Hepatocyte (in vitro differentiated cells): ENCODE data around the gene CLCN1. TPM values are rescaled to one million over a fixed set of nuclear protein-coding genes. Genes with fewer than 3 reads are reported as not detected.

Experiments
- DNase-seq: peaks from one replicate; pipeline ENCODE4 v3.0.0-alpha.2; 2016; ENCODE audit warnings: low spot score
- H2AFZ ChIP-seq: fragments of 200-600 bp; sonication (generic); 2 replicates; pipeline ENCODE4 v1.6.0; 2016; ENCODE audit warnings: antibody characterized with exemption, mild to moderate bottlenecking
- H3K27ac ChIP-seq: fragments of 200-600 bp; sonication (generic); 2 replicates; pipeline ENCODE4 v1.5.1; 2016; ENCODE audit warnings: mild to moderate bottlenecking
- H3K27me3 ChIP-seq: fragments of 200-600 bp; sonication (generic); 2 replicates; pipeline ENCODE4 v1.6.1; 2016
- H3K36me3 ChIP-seq: fragments of 200-600 bp; sonication (generic); replicated peaks from 2 replicates; pipeline ENCODE4 v1.5.1; 2016; ENCODE audit warnings: low read depth; ENCODE audit not compliant: insufficient read depth
- H3K4me1 ChIP-seq: fragments of 200-600 bp; sonication (generic); 2 replicates; pipeline ENCODE4 v1.5.1; 2016; ENCODE audit warnings: mild to moderate bottlenecking, moderate library complexity; ENCODE audit not compliant: insufficient read depth
- H3K4me2 ChIP-seq: fragments of 200-600 bp; sonication (generic); 2 replicates; pipeline ENCODE4 v1.6.0; 2016
- H3K4me3 ChIP-seq: fragments of 200-600 bp; sonication (generic); 2 replicates; pipeline ENCODE4 v1.5.1; 2016; ENCODE audit warnings: mild to moderate bottlenecking
- H3K79me2 ChIP-seq: fragments of 200-600 bp; sonication (generic); 2 replicates; pipeline ENCODE4 v1.6.0; 2017; ENCODE audit warnings: mild to moderate bottlenecking
- H3K9me2 ChIP-seq: fragments of 200-600 bp; sonication (generic); replicated peaks from 2 replicates; pipeline ENCODE4 v1.6.0; 2017; ENCODE audit warnings: mild to moderate bottlenecking; ENCODE audit not compliant: insufficient read depth
- H3K9me3 ChIP-seq: fragments of 200-600 bp; sonication (generic); 2 replicates; pipeline ENCODE4 v1.5.1; 2016; ENCODE audit warnings: low read depth, mild to moderate bottlenecking
- H4K20me1 ChIP-seq: fragments of 200-600 bp; sonication (generic); 2 replicates; pipeline ENCODE4 v1.6.0; 2016; ENCODE audit warnings: mild to moderate bottlenecking; ENCODE audit not compliant: insufficient read depth, poor library complexity, severe bottlenecking
- EZH2 ChIP-seq: fragments of 200-600 bp; sonication (generic); IDR thresholded peaks from 2 replicates; pipeline ENCODE4 v1.6.1; 2016; ENCODE audit warnings: antibody characterized with exemption, mild to moderate bottlenecking, borderline replicate concordance
- EZH2phosphoT487 ChIP-seq: fragments of 200-600 bp; sonication (generic); IDR thresholded peaks from one replicate; pipeline ENCODE4 v1.6.1; 2018; ENCODE audit warnings: antibody characterized with exemption, mild to moderate bottlenecking, low read depth, moderate library complexity; ENCODE audit not compliant: unreplicated experiment, severe bottlenecking
- WGBS: methylation state at CpG from one replicate; pipeline ENCODE4 v1.1.6; 2016; ENCODE audit warnings: low lambda C conversion rate; ENCODE audit errors: missing lambda C conversion rate; 5-methylcytosine and 5-hydroxymethylcytosine counted together
- polyA plus RNA-seq: library from polyadenylated mRNA; unstranded; fragments of >200 nt; fragmentation: Nextera tagmentation; extraction: Ambion mirVana; gene quantifications from 2 replicates; pipeline ENCODE4 v1.2.1, GENCODE V29; 2016
- total RNA-seq: library from RNA; depleted of rRNA; stranded (reverse); fragments of >200 nt; gene quantifications from 2 replicates; pipeline ENCODE4 v1.2.3, GENCODE V29; 2014
- TF ChIP-seq, protein P1 (sequence below): fragments of 200-600 bp; sonication (generic); IDR thresholded peaks from 2 replicates; pipeline ENCODE4 v1.5.1; 2016; ENCODE audit warnings: antibody characterized with exemption, mild to moderate bottlenecking; ENCODE audit not compliant: poor library complexity

CLCN1 gene
- total and polyA plus RNA-seq, 2 experiments from 2014 or later, result 0.07 TPM; not detected in 1

DNA sequence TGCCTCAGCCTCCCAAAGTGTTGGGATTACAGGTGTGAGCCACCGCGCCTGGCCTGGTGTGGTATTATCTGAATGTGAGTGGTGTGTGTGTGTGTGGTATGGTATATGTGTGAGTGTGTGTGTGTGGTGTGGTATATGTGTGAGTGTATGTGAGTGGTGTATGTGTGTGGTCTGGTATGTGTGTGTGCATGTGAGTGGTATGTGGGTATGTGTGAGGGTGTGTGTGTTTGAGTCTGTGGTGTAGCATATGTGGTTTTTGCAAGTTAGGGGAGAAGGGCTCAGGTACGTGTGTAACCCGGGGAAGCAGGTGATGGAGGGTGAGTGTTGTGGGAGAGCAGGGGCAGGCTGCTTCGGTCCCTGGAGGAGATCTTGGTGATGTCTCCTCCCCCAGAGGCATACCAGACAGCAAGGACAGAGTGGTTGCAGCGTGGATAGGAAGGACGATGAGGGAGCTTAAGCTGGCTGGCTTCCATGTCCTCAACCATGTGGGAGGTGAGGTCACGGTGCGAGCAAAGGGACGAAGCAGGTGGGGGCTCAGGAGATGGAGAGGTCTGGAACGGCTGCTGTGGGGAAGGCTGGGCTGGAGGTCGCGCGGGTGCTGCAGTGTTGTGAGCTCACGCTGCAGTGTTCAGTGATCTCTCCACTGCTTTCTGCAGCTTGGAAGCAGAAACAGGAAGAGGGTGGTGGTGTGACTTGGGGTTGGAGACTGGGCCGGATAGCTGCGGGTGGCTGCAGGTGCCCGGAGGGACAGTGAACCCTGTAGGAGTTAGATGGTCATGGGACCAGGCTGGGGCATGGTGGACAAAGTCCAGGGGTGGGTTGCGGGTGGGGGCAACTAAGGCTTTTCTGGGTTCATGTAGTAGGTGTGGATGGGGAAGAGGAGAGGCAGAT, 70.2 kb downstream of the CLCN1 start:
- no peak overlapping the region for H3K27ac ChIP-seq

DNA sequence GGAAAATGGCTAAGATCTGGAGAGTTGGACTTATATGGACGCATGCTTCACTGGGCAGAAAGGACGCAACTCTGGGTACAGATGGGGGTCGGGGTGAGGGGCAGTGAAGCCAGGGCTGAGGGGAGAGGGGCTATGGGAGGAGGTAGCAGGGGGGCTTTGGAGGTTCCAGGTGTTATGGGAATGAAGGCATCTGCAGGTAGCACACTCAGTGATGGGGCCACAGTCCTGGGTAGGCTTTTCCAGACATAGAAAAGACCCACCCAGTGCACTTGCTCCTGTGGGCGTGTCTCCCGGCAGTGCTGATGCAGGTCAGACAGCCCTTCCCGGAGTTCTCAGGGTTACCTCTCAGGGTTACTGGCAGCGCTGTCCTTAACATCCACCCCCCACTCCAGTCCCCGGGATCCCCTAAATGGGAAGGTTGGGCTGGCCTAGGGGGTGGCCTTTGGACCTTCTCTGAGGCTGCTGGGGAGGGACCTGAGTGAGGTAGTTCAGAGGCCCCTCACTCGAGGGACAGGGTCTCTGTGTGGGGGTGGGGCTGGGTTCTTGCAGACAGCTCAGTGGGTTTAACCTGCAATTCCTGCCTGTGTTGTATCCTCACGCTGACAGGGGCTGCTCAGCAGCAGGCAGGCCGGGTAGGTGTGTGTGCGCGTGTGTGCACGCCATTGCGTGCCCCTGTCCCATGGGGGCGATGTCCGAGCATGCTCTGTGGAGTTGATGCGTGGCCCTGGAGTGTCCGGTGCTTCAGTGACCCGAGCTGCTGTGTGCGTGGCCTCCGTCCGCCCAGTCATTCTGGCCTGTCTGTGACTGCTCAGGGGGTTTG, 71.5 kb downstream of the CLCN1 start:
- Histone ChIP-seq H3K27me3 (no peaks in the 10 kb centered on the region), H3K4me3 (no peak overlapping the region), H4K20me1 (peaks cover 53% of the 10 kb centered on the region), H2AFZ (no peak overlapping the region), H3K4me1 (peaks cover 45% of the 10 kb centered on the region), H3K36me3 (no peaks in the 10 kb centered on the region), H3K9me3 (no peaks in the 10 kb centered on the region), H3K79me2 (peaks cover 35% of the 10 kb centered on the region), H3K27ac (no peak overlapping the region), H3K9me2 (no peaks in the 10 kb centered on the region), H3K4me2 (no peak overlapping the region)
- DNase-seq, result no peak
- TF ChIP-seq, protein P1, sequence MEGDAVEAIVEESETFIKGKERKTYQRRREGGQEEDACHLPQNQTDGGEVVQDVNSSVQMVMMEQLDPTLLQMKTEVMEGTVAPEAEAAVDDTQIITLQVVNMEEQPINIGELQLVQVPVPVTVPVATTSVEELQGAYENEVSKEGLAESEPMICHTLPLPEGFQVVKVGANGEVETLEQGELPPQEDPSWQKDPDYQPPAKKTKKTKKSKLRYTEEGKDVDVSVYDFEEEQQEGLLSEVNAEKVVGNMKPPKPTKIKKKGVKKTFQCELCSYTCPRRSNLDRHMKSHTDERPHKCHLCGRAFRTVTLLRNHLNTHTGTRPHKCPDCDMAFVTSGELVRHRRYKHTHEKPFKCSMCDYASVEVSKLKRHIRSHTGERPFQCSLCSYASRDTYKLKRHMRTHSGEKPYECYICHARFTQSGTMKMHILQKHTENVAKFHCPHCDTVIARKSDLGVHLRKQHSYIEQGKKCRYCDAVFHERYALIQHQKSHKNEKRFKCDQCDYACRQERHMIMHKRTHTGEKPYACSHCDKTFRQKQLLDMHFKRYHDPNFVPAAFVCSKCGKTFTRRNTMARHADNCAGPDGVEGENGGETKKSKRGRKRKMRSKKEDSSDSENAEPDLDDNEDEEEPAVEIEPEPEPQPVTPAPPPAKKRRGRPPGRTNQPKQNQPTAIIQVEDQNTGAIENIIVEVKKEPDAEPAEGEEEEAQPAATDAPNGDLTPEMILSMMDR, result no peak
- no peak for TF ChIP-seq EZH2
- no peak for TF ChIP-seq EZH2phosphoT487
- 86% methylated on average over 23 of the region's 23 CpGs for WGBS

More for the DNA sequence above, 70.2 kb downstream of the CLCN1 start:
- no peak for DNase-seq
- no peak overlapping the region for H2AFZ ChIP-seq
- H3K79me2 ChIP-seq, result peaks cover 46% of the 10 kb centered on the region
- H3K4me2 ChIP-seq, result peak overlapping the region; percentile 25
- no peaks in the 10 kb centered on the region for H3K9me2 ChIP-seq
- no peaks in the 10 kb centered on the region for H3K27me3 ChIP-seq
- H3K36me3 ChIP-seq, result no peaks in the 10 kb centered on the region
- peaks cover 37% of the 10 kb centered on the region for H3K4me1 ChIP-seq
- no peaks in the 10 kb centered on the region for H3K9me3 ChIP-seq
- 85% methylated on average over 18 of the region's 19 CpGs for WGBS
- TF ChIP-seq, protein P1, result no peak
- TF ChIP-seq EZH2phosphoT487 (no peak), EZH2 (no peak)
- no peak overlapping the region for H3K4me3 ChIP-seq
- H4K20me1 ChIP-seq, result peaks cover 59% of the 10 kb centered on the region

DNA sequence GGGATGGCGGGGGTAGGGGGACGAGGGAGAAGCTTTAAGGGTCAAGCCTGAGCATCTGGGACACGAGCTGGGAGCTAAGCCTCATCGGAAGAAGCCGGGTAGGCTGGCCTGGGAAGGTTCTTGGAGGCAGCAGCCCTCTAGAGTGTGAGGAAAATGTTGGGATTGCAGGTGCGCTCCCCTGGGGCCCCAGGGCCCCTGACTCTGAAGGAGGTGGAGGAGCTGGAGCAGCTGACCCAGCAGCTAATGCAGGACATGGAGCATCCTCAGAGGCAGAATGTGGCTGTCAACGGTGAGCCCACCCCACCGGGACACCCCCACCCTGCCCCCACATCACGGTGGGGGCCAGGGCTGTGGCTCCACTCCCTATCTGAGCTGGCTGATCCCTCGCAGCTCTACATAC, 72.1 kb downstream of the CLCN1 start:
- H3K4me2 ChIP-seq, result no peak overlapping the region
- H3K4me3 ChIP-seq, result no peak overlapping the region
- TF ChIP-seq EZH2phosphoT487 (no peak), EZH2 (no peak)
- TF ChIP-seq, protein P1, result no peak
- no peaks in the 10 kb centered on the region for H3K36me3 ChIP-seq
- H3K27ac ChIP-seq, result no peak overlapping the region
- no peaks in the 10 kb centered on the region for H3K9me2 ChIP-seq
- H2AFZ ChIP-seq, result no peak overlapping the region
- peaks cover 28% of the 10 kb centered on the region for H3K79me2 ChIP-seq
- no peak for DNase-seq
- H4K20me1 ChIP-seq, result peaks cover 46% of the 10 kb centered on the region
- no peaks in the 10 kb centered on the region for H3K9me3 ChIP-seq
- 88% methylated on average over 8 of the region's 10 CpGs for WGBS
- H3K27me3 ChIP-seq, result no peaks in the 10 kb centered on the region
- H3K4me1 ChIP-seq, result peaks cover 44% of the 10 kb centered on the region
